B cell (primary cell): ENCODE data around the gene BCL2L1.

Experiments used
- EZH2 ChIP-seq: IDR thresholded peaks from 2 replicates; pipeline ENCODE4 v1.6.1; 2012; ENCODE audit warnings: borderline replicate concordance, low read depth, mild to moderate bottlenecking, moderate library complexity, low read length; ENCODE audit not compliant: insufficient read depth, poor library complexity, severe bottlenecking
- TF ChIP-seq, protein P1 (sequence below): fragments of 200-600 bp; IDR thresholded peaks from one replicate; pipeline ENCODE4 v1.8.0; 2022; ENCODE audit warnings: antibody characterized with exemption, mild to moderate bottlenecking

DNA sequence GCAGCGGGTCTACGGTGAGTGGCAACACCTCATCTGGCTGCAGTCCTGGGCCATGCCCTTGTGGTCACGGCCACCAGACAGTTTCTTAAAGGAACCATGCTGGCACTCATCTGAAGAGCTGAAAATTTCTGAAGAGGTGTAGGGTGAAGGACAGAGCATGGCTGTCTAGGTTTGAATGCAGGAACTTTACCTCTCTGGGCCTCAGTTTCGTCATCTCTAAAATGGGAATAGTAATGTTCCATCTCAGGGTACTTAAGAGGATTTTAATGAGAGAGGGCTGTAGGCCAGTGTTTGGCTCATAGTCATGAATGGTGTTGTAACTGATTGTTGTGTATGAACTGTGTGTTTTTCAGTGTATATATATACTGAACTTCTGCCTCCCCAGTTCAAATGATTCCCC is 79.1 kb downstream of the BCL2L1 start:
- TF ChIP-seq, protein P1, sequence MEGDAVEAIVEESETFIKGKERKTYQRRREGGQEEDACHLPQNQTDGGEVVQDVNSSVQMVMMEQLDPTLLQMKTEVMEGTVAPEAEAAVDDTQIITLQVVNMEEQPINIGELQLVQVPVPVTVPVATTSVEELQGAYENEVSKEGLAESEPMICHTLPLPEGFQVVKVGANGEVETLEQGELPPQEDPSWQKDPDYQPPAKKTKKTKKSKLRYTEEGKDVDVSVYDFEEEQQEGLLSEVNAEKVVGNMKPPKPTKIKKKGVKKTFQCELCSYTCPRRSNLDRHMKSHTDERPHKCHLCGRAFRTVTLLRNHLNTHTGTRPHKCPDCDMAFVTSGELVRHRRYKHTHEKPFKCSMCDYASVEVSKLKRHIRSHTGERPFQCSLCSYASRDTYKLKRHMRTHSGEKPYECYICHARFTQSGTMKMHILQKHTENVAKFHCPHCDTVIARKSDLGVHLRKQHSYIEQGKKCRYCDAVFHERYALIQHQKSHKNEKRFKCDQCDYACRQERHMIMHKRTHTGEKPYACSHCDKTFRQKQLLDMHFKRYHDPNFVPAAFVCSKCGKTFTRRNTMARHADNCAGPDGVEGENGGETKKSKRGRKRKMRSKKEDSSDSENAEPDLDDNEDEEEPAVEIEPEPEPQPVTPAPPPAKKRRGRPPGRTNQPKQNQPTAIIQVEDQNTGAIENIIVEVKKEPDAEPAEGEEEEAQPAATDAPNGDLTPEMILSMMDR: no peak
- no peak for TF ChIP-seq EZH2
